Subcutaneous adipose tissue (tissue), 4 donors: Measurements from ENCODE around the gene GLRA2. TPM values are rescaled to one million over a fixed set of nuclear protein-coding genes. Genes with fewer than 3 reads are reported as not detected.

ENCODE experiments used
- CTCF ChIP-seq: fragments of 450-650 bp; IDR thresholded peaks from one replicate; pipeline ENCODE4 v1.5.1; 2016; ENCODE audit warnings: low read depth, mild to moderate bottlenecking, control low read depth, antibody characterized with exemption, moderate library complexity
- total RNA-seq, 4 donors: library from RNA; depleted of rRNA; stranded (reverse); fragments of >200 nt; gene quantifications; one replicate each; pipeline ENCODE4 v1.1.0, GENCODE V29; 2016

Gene GLRA2
- total RNA-seq, 4 donors from 2014 or later = not detected

GRCh38 chrX:14505648-14506047 lies 23.7 kb upstream of the GLRA2 start:
- TF ChIP-seq CTCF = no peak

DNA sequence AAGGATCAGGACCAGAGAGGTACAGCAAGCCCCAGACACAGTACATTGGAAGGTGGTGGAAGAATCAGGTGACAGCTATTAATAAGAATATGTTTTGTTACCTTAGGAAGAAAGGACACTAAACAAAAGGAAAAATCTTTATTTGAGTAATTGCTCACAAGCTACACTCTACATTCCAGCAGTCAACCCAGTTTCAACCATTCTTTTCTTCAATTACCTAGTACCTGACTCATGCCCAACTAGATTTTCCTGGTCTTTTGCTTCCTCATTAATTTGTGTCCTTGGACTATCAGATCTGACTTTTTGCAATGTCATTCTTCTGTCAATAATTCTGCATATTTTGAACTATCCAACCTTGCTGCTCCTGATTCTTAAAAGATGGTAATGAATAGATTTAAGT lies 22.5 kb upstream of the GLRA2 start:
- TF ChIP-seq CTCF = no peak

- no peak for TF ChIP-seq CTCF
These were observed 21.2 kb upstream of the GLRA2 start for GRCh38 chrX:14508025-14508690.

GRCh38 chrX:14509325-14510057 lies 19.8 kb upstream of the GLRA2 start:
- TF ChIP-seq CTCF = no peak

DNA sequence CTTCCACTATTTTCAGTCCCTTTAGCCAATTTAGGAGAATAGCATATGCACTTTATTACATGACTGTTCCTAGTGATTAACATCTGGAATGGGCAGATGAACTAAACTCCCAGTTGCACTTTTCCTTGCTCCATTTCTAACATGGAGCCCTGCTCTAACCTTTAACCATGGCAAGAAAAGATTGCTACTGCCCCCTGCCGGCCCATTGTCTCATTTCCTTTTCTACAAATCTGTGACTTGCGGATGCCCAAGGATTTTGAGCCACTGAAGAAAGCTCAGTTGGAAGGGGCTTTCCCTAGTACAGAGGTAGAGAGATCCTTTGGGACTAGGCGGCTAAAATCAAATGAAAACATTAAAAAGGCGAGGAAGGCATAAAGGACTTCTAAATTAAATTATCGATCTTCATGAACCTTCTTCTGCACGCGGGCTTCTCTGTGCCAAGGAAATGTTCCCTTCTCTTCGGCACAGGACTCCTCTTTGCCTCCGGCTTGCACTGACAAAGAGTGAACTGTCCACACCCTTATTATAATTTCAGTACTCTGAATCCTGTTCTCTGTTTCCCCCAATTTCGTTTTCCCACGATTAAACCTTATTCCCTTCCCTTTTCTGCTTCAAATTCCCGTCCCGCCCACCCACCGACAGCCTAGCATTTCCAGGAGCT lies 577 bp upstream of the GLRA2 start:
- TF ChIP-seq CTCF = no peak

- no peak for TF ChIP-seq CTCF
These were observed 4.5 kb downstream of the GLRA2 start for GRCh38 chrX:14533867-14534266.

DNA sequence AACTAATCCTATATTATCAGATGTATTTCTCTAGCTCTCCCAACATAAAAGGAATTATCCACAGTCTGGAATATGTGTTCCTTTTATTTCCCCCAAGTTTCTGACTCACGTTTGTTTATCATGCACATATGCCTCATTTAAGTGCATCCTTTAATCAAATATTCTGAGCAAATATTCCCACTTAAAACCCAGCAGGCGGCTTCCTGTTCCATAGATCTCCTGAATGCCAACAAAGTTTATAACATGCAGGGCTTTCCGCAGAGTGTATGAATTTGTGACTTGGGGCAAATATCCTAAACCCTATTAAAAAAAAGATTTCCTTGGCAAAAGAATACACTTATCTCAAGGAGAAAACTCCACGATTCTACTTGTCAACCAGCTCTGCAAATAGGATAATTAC lies 16.9 kb downstream of the GLRA2 start:
- TF ChIP-seq CTCF = no peak
